Gastroesophageal sphincter (tissue), 4 donors: ENCODE measurements around the gene ACTN1. TPM values are rescaled to one million over a fixed set of nuclear protein-coding genes. Genes with fewer than 3 reads are reported as not detected.

Experiments used
- ATAC-seq: fragments of 150-250 bp; one replicate; pipeline ENCODE4 v1.9.1; 2016; ENCODE audit warnings: mild to moderate bottlenecking, moderate library complexity
- H3K27ac ChIP-seq, 4 donors: fragments of 200-600 bp; sonication (generic) in 3 of 4; 1 replicate in 3 of 4; 2 replicates in 1 of 4; pipeline ENCODE4 v1.5.1; 2016 to 2019
- H3K27me3 ChIP-seq: fragments of 200-600 bp; sonication (generic); one replicate; pipeline ENCODE4 v1.5.1; 2019
- H3K36me3 ChIP-seq, 2 donors: fragments of 200-600 bp; sonication (generic); one replicate each; pipeline ENCODE4 v1.5.1; 2019; ENCODE audit warnings: control low read depth in 1 of 2
- H3K4me1 ChIP-seq, 3 donors: fragments of 200-600 bp; sonication (generic); 1 replicate in 2 of 3; 2 replicates in 1 of 3; pipeline ENCODE4 v1.5.1; 2016 to 2019; ENCODE audit warnings: control low read depth in 2 of 3
- H3K4me3 ChIP-seq, 2 donors: fragments of 200-600 bp; sonication (generic); one replicate each; pipeline ENCODE4 v1.5.1; 2019; ENCODE audit warnings: mild to moderate bottlenecking in 1 of 2, moderate library complexity in 1 of 2
- H3K9me3 ChIP-seq, 3 donors: fragments of 200-600 bp; sonication (generic); one replicate each; pipeline ENCODE4 v1.5.1; 2017 to 2019; ENCODE audit warnings: control low read depth in 2 of 3
- CTCF ChIP-seq, 4 experiments: fragments of 200-600 bp in 2 of 4; fragments of 450-650 bp in 2 of 4; sonication (generic) in 1 of 4; IDR thresholded peaks; one replicate each; pipeline ENCODE4 v1.5.1; 2017 to 2019; ENCODE audit warnings: antibody characterized with exemption in 4 of 4, mild to moderate bottlenecking in 2 of 4, moderate library complexity in 2 of 4
- EP300 ChIP-seq: sonication (generic); formaldehyde crosslinking; IDR thresholded peaks from one replicate; pipeline ENCODE4 v1.6.1; 2017; ENCODE audit warnings: antibody characterized with exemption, mild to moderate bottlenecking
- POLR2A ChIP-seq, 2 donors: fragments of 450-650 bp; IDR thresholded peaks; one replicate each; pipeline ENCODE4 v1.6.1; 2017; ENCODE audit warnings: antibody characterized with exemption in 2 of 2, mild to moderate bottlenecking in 2 of 2, moderate library complexity in 1 of 2
- POLR2AphosphoS5 ChIP-seq: sonication (generic); formaldehyde crosslinking; IDR thresholded peaks from one replicate; pipeline ENCODE4 v1.6.1; 2017; ENCODE audit warnings: antibody characterized with exemption
- WGBS, 2 donors: methylation state at CpG; one replicate each; pipeline ENCODE4 v1.1.5; 2018; ENCODE audit warnings: low coverage in 1 of 2; 5-methylcytosine and 5-hydroxymethylcytosine counted together
- total RNA-seq, 4 donors: library from RNA; depleted of rRNA; stranded (reverse); fragments of >200 nt; gene quantifications; one replicate each; pipeline ENCODE4 v1.1.0, GENCODE V29; 2016

Gene ACTN1
- total RNA-seq, 4 donors from 2014 or later: 776 to 1,910 (median 969) TPM

- TF ChIP-seq POLR2A (IDR thresholded peaks at IDR 0.05) (no peak), CTCF (IDR thresholded peaks at IDR 0.05) (no peak), EP300 (no peak), POLR2AphosphoS5 (no peak)
- H3K4me1 ChIP-seq: peaks cover 11 to 97% (median 42%) of the 10 kb centered on the region in 3 donors
- H3K27me3 ChIP-seq: no peaks in the 10 kb centered on the region
- H3K36me3 ChIP-seq: peaks cover 0 to 11% of the 10 kb centered on the region in 2 donors
- no peaks in the 10 kb centered on the region for H3K9me3 ChIP-seq
- H3K4me3 ChIP-seq: no peak overlapping the region
- peak overlapping the region; percentile 85 to 99 (median 94) for H3K27ac ChIP-seq
- no peak for ATAC-seq
- WGBS, 2 donors: no CpG with 5 or more reads among the region's 10 CpGs
Observed at GRCh38 chr14:68925373-68925772, 53.7 kb downstream of the ACTN1 start.

- H3K36me3 ChIP-seq: peaks cover 0 to 20% of the 10 kb centered on the region in 2 donors
- WGBS, 2 donors: 20 to 50% methylated on average over 4 to 12 of the region's 12 CpGs
- no peak overlapping the region for H3K4me3 ChIP-seq
- peaks cover 6 to 97% (median 40%) of the 10 kb centered on the region in 3 donors for H3K4me1 ChIP-seq
- peak overlapping the region; percentile 85 to 99 (median 94) for H3K27ac ChIP-seq
- H3K27me3 ChIP-seq: no peaks in the 10 kb centered on the region
- no peaks in the 10 kb centered on the region for H3K9me3 ChIP-seq
- TF ChIP-seq POLR2AphosphoS5 (peak; percentile 87), EP300 (no peak)
- ATAC-seq: peak; percentile 81
Observed at GRCh38 chr14:68924186-68925158, 54.6 kb downstream of the ACTN1 start.

- Histone ChIP-seq H3K27me3 (no peaks in the 10 kb centered on the region), H3K27ac (peak overlapping the region; percentile 85 to 99 (median 94)), H3K36me3 (peaks cover 0 to 34% of the 10 kb centered on the region in 2 donors), H3K4me3 (no peak overlapping the region), H3K9me3 (no peaks in the 10 kb centered on the region), H3K4me1 (peaks cover 7 to 97% (median 26%) of the 10 kb centered on the region in 3 donors)
- peak; percentile 93 for TF ChIP-seq POLR2AphosphoS5
- TF ChIP-seq POLR2A (IDR thresholded peaks at IDR 0.05): no peak
- no peak for TF ChIP-seq CTCF (IDR thresholded peaks at IDR 0.05)
- TF ChIP-seq EP300: no peak
- WGBS, 2 donors: 28 to 46% methylated on average over 2 to 5 of the region's 7 CpGs
- peak; percentile 66 for ATAC-seq
Observed at GRCh38 chr14:68922886-68923285, 56.2 kb downstream of the ACTN1 start.

GRCh38 chr14:68922201-68922621 lies 56.9 kb downstream of the ACTN1 start:
- 0% methylated on average over 1 of the region's 6 CpGs; no CpG with 5 or more reads in 1 of the 2 donors for WGBS, 2 donors
- Histone ChIP-seq H3K9me3 (no peaks in the 10 kb centered on the region), H3K27me3 (no peaks in the 10 kb centered on the region), H3K4me1 (peaks cover 13 to 97% (median 25%) of the 10 kb centered on the region in 3 donors), H3K4me3 (no peak overlapping the region), H3K27ac (peak overlapping the region; percentile 85 to 99 (median 94)), H3K36me3 (peaks cover 0 to 40% of the 10 kb centered on the region in 2 donors)
- ATAC-seq: no peak
- TF ChIP-seq POLR2AphosphoS5 (no peak), EP300 (no peak), CTCF (IDR thresholded peaks at IDR 0.05) (no peak), POLR2A (IDR thresholded peaks at IDR 0.05) (no peak)

GRCh38 chr14:68921666-68922065 lies 57.4 kb downstream of the ACTN1 start:
- ATAC-seq: no peak
- H3K36me3 ChIP-seq: peaks cover 0 to 45% of the 10 kb centered on the region in 2 donors

More at GRCh38 chr14:68921666-68922065, 57.4 kb downstream of the ACTN1 start:
- Histone ChIP-seq H3K4me3 (no peak overlapping the region), H3K27me3 (no peaks in the 10 kb centered on the region), H3K4me1 (peaks cover 14 to 97% (median 25%) of the 10 kb centered on the region in 3 donors), H3K9me3 (no peaks in the 10 kb centered on the region), H3K27ac (peak overlapping the region; percentile 85 to 99 (median 94))
- no peak for TF ChIP-seq EP300
- peak in 2 of 4 experiments; percentile 5 to 18 for TF ChIP-seq CTCF (IDR thresholded peaks at IDR 0.05)
- no peak for TF ChIP-seq POLR2A (IDR thresholded peaks at IDR 0.05)
- no peak for TF ChIP-seq POLR2AphosphoS5
